Chondrocyte (in vitro differentiated cells): ENCODE results near the gene ZDHHC14. TPM values are rescaled to one million over a fixed set of nuclear protein-coding genes. Genes with fewer than 3 reads are reported as not detected.

Experiments used
- DNase-seq: peaks from one replicate; pipeline ENCODE4 v3.0.0; 2021; ENCODE audit warnings: mixed read lengths, low spot score
- H3K27ac Mint-ChIP-seq: one replicate; pipeline ENCODE4 v1.8.0; 2021; ENCODE audit warnings: mild to moderate bottlenecking, moderate library complexity, mixed read lengths; ENCODE audit not compliant: unreplicated experiment
- H3K27me3 Mint-ChIP-seq: 2 replicates; pipeline ENCODE4 v1.8.0; 2021; ENCODE audit warnings: low read depth, mixed read lengths
- H3K36me3 Mint-ChIP-seq: 2 replicates; pipeline ENCODE4 v1.8.0; 2021; ENCODE audit warnings: low read depth, mixed read lengths
- H3K4me1 Mint-ChIP-seq: 2 replicates; pipeline ENCODE4 v1.8.0; 2021; ENCODE audit warnings: low read depth, mild to moderate bottlenecking, mixed read lengths
- H3K4me3 Mint-ChIP-seq: one replicate; pipeline ENCODE4 v1.8.0; 2021; ENCODE audit warnings: mild to moderate bottlenecking, moderate library complexity, mixed read lengths; ENCODE audit not compliant: unreplicated experiment
- H3K9me3 Mint-ChIP-seq: 2 replicates; pipeline ENCODE4 v1.8.0; 2021; ENCODE audit warnings: low read depth, mixed read lengths
- total RNA-seq: library from RNA; stranded (reverse); gene quantifications from 3 replicates; pipeline ENCODE4 v1.2.1, GENCODE V29; 2021
- TF ChIP-seq, protein P1 (sequence below): fragments of 200-600 bp; sonication (generic); IDR thresholded peaks from 2 replicates; pipeline ENCODE4 v1.5.0; 2021; ENCODE audit warnings: antibody characterized with exemption, mild to moderate bottlenecking, moderate library complexity

The ZDHHC14 gene
- total RNA-seq, 1 donor from 2014 or later, result 8.4 TPM

GRCh38 chr6:157637516-157637915 lies 256.5 kb downstream of the ZDHHC14 start:
- Mint-ChIP-seq H3K9me3 (no peaks in the 10 kb centered on the region), H3K4me1 (no peaks in the 10 kb centered on the region), H3K27me3 (no peaks in the 10 kb centered on the region), H3K4me3 (no peak overlapping the region), H3K27ac (no peak overlapping the region), H3K36me3 (no peaks in the 10 kb centered on the region)
- TF ChIP-seq, protein P1, sequence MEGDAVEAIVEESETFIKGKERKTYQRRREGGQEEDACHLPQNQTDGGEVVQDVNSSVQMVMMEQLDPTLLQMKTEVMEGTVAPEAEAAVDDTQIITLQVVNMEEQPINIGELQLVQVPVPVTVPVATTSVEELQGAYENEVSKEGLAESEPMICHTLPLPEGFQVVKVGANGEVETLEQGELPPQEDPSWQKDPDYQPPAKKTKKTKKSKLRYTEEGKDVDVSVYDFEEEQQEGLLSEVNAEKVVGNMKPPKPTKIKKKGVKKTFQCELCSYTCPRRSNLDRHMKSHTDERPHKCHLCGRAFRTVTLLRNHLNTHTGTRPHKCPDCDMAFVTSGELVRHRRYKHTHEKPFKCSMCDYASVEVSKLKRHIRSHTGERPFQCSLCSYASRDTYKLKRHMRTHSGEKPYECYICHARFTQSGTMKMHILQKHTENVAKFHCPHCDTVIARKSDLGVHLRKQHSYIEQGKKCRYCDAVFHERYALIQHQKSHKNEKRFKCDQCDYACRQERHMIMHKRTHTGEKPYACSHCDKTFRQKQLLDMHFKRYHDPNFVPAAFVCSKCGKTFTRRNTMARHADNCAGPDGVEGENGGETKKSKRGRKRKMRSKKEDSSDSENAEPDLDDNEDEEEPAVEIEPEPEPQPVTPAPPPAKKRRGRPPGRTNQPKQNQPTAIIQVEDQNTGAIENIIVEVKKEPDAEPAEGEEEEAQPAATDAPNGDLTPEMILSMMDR, result no peak
- DNase-seq, result no peak

DNA sequence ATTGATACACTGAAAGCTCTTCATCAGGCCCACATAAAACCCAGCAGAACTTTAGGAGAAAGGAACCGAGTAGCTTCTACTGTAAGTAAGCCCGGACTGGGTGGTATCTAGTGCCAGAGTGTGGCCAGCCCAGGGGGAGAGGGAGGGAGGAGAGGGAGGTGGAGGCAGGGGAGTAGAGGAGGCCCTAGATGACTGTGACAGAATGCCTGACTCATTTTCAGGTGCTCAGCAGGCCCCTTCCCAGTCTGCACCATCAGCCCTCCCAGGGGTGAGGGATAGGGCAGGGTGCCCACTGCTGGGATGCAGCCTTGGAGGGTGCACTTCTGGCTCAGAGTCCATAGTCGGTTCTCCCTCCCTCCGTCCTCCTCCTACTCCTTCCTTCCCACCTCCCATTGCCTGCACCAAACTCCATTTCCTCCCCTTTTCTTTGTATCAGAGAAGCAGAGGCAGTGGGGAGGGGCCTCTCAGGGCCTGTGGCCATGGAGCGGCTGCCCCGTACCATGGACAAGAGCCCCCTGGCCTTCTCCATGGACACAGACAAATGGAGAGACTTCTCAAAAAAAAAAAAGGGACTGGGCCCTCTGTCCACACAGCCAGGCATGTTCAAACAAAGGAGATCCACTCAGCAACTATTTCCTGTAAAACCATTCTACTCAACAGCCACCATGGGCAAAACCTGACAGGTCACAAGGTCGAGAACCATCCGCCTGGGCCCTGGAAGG lies 257.1 kb downstream of the ZDHHC14 start:
- TF ChIP-seq, protein P1, result no peak
- H3K36me3 Mint-ChIP-seq, result no peaks in the 10 kb centered on the region
- no peaks in the 10 kb centered on the region for H3K27me3 Mint-ChIP-seq
- H3K27ac Mint-ChIP-seq, result no peak overlapping the region
- H3K9me3 Mint-ChIP-seq, result no peaks in the 10 kb centered on the region
- no peaks in the 10 kb centered on the region for H3K4me1 Mint-ChIP-seq
- no peak for DNase-seq
- H3K4me3 Mint-ChIP-seq, result no peak overlapping the region

DNA sequence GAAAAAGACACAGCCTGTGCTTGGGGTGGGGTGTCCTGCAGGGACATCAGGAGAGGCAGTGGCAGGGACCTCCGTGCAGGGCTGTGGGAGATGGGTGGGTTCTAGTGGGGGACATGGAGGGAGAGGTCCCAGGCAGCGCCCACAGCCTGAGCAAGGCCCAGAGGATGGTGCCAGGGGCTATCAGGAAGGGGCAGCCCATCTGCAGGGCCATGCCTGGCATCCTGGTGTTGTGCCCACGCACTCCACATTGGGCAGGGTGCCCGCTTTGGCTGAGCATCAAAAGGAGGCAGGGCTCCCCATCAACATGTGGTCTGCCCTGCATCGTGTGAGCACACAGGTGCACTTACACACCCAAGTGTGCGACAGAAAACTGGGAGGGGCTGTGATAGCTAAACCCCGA lies 257.8 kb downstream of the ZDHHC14 start:
- no peaks in the 10 kb centered on the region for H3K36me3 Mint-ChIP-seq
- DNase-seq, result no peak
- TF ChIP-seq, protein P1, result no peak
- H3K27me3 Mint-ChIP-seq, result no peaks in the 10 kb centered on the region
- no peak overlapping the region for H3K4me3 Mint-ChIP-seq
- H3K27ac Mint-ChIP-seq, result no peak overlapping the region
- no peaks in the 10 kb centered on the region for H3K9me3 Mint-ChIP-seq
- no peaks in the 10 kb centered on the region for H3K4me1 Mint-ChIP-seq

DNA sequence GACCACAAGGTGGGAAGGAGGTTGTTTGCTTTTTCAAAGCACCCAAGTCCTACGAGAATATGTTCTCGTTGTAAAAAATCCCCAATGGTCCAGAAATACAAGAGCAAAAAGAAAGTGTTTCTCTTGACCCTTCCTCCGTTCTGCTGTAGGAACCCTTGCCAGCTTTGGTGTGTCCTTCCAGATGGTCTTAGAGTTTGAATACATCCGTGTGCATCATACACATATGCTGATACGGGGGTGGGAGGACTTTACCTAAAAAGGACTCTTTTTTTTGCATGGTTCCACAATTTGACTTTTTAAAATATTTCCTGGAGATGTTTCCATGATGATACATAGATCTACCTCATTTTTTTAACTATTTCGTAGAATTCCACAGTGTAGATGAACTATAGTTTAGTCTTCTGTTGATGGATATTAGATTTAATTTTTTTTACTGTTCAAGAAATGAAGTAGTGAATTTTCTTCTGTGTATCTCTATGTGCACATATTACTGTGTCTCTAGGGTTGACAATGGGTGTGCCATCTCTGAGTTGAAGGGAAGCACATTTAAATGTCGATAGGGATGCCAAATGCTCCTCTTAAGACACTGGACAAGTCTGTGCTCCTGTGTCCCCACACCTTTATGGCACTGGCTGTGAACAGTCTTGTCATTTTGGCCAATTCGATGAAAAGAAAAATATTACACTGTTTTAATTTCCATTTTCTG lies 259.9 kb downstream of the ZDHHC14 start:
- H3K4me1 Mint-ChIP-seq, result peaks cover 5% of the 10 kb centered on the region
- no peak for DNase-seq

GRCh38 chr6:157641837-157642236 lies 260.8 kb downstream of the ZDHHC14 start:
- TF ChIP-seq, protein P1, result no peak
- Mint-ChIP-seq H3K27me3 (no peaks in the 10 kb centered on the region), H3K4me1 (peaks cover 5% of the 10 kb centered on the region), H3K27ac (no peak overlapping the region), H3K4me3 (no peak overlapping the region), H3K9me3 (no peaks in the 10 kb centered on the region), H3K36me3 (peaks cover 2% of the 10 kb centered on the region)
- DNase-seq, result no peak

More for the DNA sequence above, 259.9 kb downstream of the ZDHHC14 start:
- TF ChIP-seq, protein P1, result no peak
- no peak overlapping the region for H3K27ac Mint-ChIP-seq
- H3K4me3 Mint-ChIP-seq, result no peak overlapping the region
- no peaks in the 10 kb centered on the region for H3K27me3 Mint-ChIP-seq
- H3K36me3 Mint-ChIP-seq, result peaks cover 2% of the 10 kb centered on the region
- no peaks in the 10 kb centered on the region for H3K9me3 Mint-ChIP-seq
